SU-DHL-6 (cell line): Measurements from ENCODE around the gene SLC23A1.

ENCODE experiments used
- H2AFZ ChIP-seq: fragments of 200-600 bp; sonication (generic); 2 replicates; pipeline ENCODE4 v1.6.1; 2014; ENCODE audit warnings: low read depth, mild to moderate bottlenecking, moderate library complexity, mixed read lengths, antibody characterized with exemption, low read length; ENCODE audit not compliant: severe bottlenecking
- H3F3A ChIP-seq: fragments of 200-600 bp; shearing (Covaris generic); 2 replicates; pipeline ENCODE4 v1.6.0; 2016; ENCODE audit warnings: antibody characterized with exemption, mild to moderate bottlenecking; ENCODE audit not compliant: insufficient read depth
- H3K27ac ChIP-seq: fragments of 200-600 bp; sonication (generic); 2 replicates; pipeline ENCODE4 v1.5.1; 2016; ENCODE audit warnings: low read depth, mild to moderate bottlenecking, low read length, moderate library complexity, mixed read lengths
- H3K27me3 ChIP-seq: fragments of 200-600 bp; sonication (generic), shearing (Covaris generic); 2 replicates; pipeline ENCODE4 v1.6.0; 2014; ENCODE audit warnings: mild to moderate bottlenecking, low read length
- H3K36me3 ChIP-seq: fragments of 200-600 bp; sonication (generic); 2 replicates; pipeline ENCODE4 v1.6.1; 2014; ENCODE audit warnings: mild to moderate bottlenecking, low read length, mixed read lengths
- H3K4me2 ChIP-seq: fragments of 300-600, 200-600 bp; shearing (Covaris generic), sonication (generic); 2 replicates; pipeline ENCODE4 v1.6.0; 2014; ENCODE audit warnings: low read length, low read depth, mild to moderate bottlenecking; ENCODE audit not compliant: poor library complexity, severe bottlenecking
- H3K4me3 ChIP-seq: fragments of 200-600 bp; sonication (generic); 2 replicates; pipeline ENCODE4 v1.5.1; 2014; ENCODE audit warnings: antibody characterized with exemption, low read length, mild to moderate bottlenecking, mixed read lengths; ENCODE audit not compliant: insufficient read depth, poor library complexity, severe bottlenecking
- H3K79me2 ChIP-seq: fragments of 200-600 bp; sonication (generic); 2 replicates; pipeline ENCODE4 v1.6.1; 2014; ENCODE audit warnings: mild to moderate bottlenecking, low read length, moderate library complexity; ENCODE audit not compliant: insufficient read depth
- H3K9ac ChIP-seq: fragments of 200-600 bp; sonication (generic); 2 replicates; pipeline ENCODE4 v1.7.0; 2014; ENCODE audit warnings: mild to moderate bottlenecking, low read length
- H3K9me2 ChIP-seq: fragments of 200-600 bp; sonication (generic); replicated peaks from 2 replicates; pipeline ENCODE4 v1.6.1; 2014; ENCODE audit warnings: low read length; ENCODE audit not compliant: insufficient read depth
- H3K9me3 ChIP-seq: fragments of 200-600 bp; sonication (generic); 2 replicates; pipeline ENCODE4 v1.6.1; 2014; ENCODE audit warnings: low read length, mixed read lengths; ENCODE audit not compliant: insufficient read depth
- H4K20me1 ChIP-seq: fragments of 200-600 bp; sonication (generic); 2 replicates; pipeline ENCODE4 v1.6.1; 2014; ENCODE audit warnings: low read depth, mild to moderate bottlenecking, antibody characterized with exemption, low read length, moderate library complexity, mixed read lengths
- CTCF ChIP-seq: fragments of 200-600 bp; sonication (generic); IDR thresholded peaks from one replicate; pipeline ENCODE4 v1.5.1; 2017; ENCODE audit warnings: antibody characterized with exemption, mild to moderate bottlenecking, low read length, moderate library complexity; ENCODE audit not compliant: insufficient read depth, poor library complexity, severe bottlenecking
- EZH2phosphoT487 ChIP-seq: fragments of 200-600 bp; sonication (generic), shearing (Covaris generic); conservative IDR thresholded peaks from 2 replicates; pipeline ENCODE4 v1.6.1; 2018; ENCODE audit warnings: mild to moderate bottlenecking, antibody characterized with exemption, low read length, moderate library complexity, mixed read lengths

Gene SLC23A1

GRCh38 chr5:139371482-139372435 is 11.3 kb downstream of the SLC23A1 start:
- TF ChIP-seq EZH2phosphoT487 (no peak), CTCF (no peak)
- H3K27ac ChIP-seq = no peak overlapping the region
- no peaks in the 10 kb centered on the region for H4K20me1 ChIP-seq
- H3K9me2 ChIP-seq = no peaks in the 10 kb centered on the region
- no peaks in the 10 kb centered on the region for H3K9me3 ChIP-seq
- H2AFZ ChIP-seq = no peak overlapping the region
- H3K79me2 ChIP-seq = no peaks in the 10 kb centered on the region
- no peak overlapping the region for H3K4me2 ChIP-seq
- H3F3A ChIP-seq = 0 out of 2 replicates have a peak, but pooled peaks cover 5% of the 10 kb centered on the region
- H3K27me3 ChIP-seq = no peaks in the 10 kb centered on the region
- H3K4me3 ChIP-seq = no peak overlapping the region
- no peak overlapping the region for H3K9ac ChIP-seq
- no peaks in the 10 kb centered on the region for H3K36me3 ChIP-seq

GRCh38 chr5:139369181-139369580 is 13.9 kb downstream of the SLC23A1 start:
- TF ChIP-seq EZH2phosphoT487 (no peak), CTCF (no peak)
- no peak overlapping the region for H3K27ac ChIP-seq
- H3K9ac ChIP-seq = no peak overlapping the region
- 0 out of 2 replicates have a peak, but pooled peaks cover 9% of the 10 kb centered on the region for H3F3A ChIP-seq
- H3K9me3 ChIP-seq = no peaks in the 10 kb centered on the region
- H2AFZ ChIP-seq = no peak overlapping the region
- peaks cover 4% of the 10 kb centered on the region; the same call in 1 of the 2 replicates for H3K36me3 ChIP-seq
- H3K79me2 ChIP-seq = no peaks in the 10 kb centered on the region
- H3K27me3 ChIP-seq = no peaks in the 10 kb centered on the region
- H4K20me1 ChIP-seq = no peaks in the 10 kb centered on the region
- H3K4me3 ChIP-seq = no peak overlapping the region
- H3K9me2 ChIP-seq = no peaks in the 10 kb centered on the region
- H3K4me2 ChIP-seq = no peak overlapping the region

- no peak overlapping the region for H3K4me2 ChIP-seq
- TF ChIP-seq EZH2phosphoT487 (no peak), CTCF (no peak)
- no peaks in the 10 kb centered on the region for H3K79me2 ChIP-seq
- H3K9me3 ChIP-seq = no peaks in the 10 kb centered on the region
- no peak overlapping the region for H3K9ac ChIP-seq
- H2AFZ ChIP-seq = no peak overlapping the region
- H4K20me1 ChIP-seq = no peaks in the 10 kb centered on the region
- no peak overlapping the region for H3K27ac ChIP-seq
- no peak overlapping the region for H3K4me3 ChIP-seq
- H3F3A ChIP-seq = 0 out of 2 replicates have a peak, but pooled peaks cover 12% of the 10 kb centered on the region
- H3K27me3 ChIP-seq = no peaks in the 10 kb centered on the region
- no peaks in the 10 kb centered on the region for H3K9me2 ChIP-seq
- peaks cover 8% of the 10 kb centered on the region; the same call in 1 of the 2 replicates for H3K36me3 ChIP-seq
These were observed 14.5 kb downstream of the SLC23A1 start for GRCh38 chr5:139368613-139369012.
